H1 (cell line): ENCODE results near the gene C22orf31. TPM values are rescaled to one million over a fixed set of nuclear protein-coding genes. Genes with fewer than 3 reads are reported as not detected.

Experiments
- BRCA1 ChIP-seq: IDR thresholded peaks from 2 replicates; pipeline ENCODE4 v1.6.1; 2012; ENCODE audit warnings: low read depth, low read length, improper control_type of control experiment
- CHD2 ChIP-seq: IDR thresholded peaks from 2 replicates; pipeline ENCODE4 v1.6.1; 2012; ENCODE audit warnings: low read length, improper control_type of control experiment
- FOSL1 ChIP-seq: IDR thresholded peaks from 2 replicates; pipeline ENCODE4 v1.6.1; 2011; ENCODE audit warnings: mild to moderate bottlenecking, low read depth, low read length, moderate library complexity; ENCODE audit not compliant: insufficient read depth
- polyA plus RNA-seq, 7 experiments: library from polyadenylated mRNA; depleted of rRNA in 3 of 7; stranded (reverse) in 5 of 7; unstranded in 2 of 7; fragments of >200 nt in 5 of 7; fragments of 200-250 nt in 2 of 7; gene quantifications; 1 replicate in 5 of 7; 2 replicates in 1 of 7; 4 replicates in 1 of 7; pipeline versions ENCODE4 v1.2.1 to v1.2.3, GENCODE V29; 2011 to 2013; ENCODE audit warnings: missing spikeins in 2 of 7, mixed read lengths in 2 of 7
- total RNA-seq: library from RNA; stranded (reverse); fragmentation: NEBNext Ultra II Directional; extraction: Animal tissue kit (Norgen Biotek cat#: 25700); gene quantifications from 2 replicates; pipeline ENCODE4 v1.2.1, GENCODE V29; 2021
- TF ChIP-seq, protein P1 (sequence below): fragments of 300-600 bp; sonication (generic); IDR thresholded peaks from 2 replicates; pipeline ENCODE4 v1.7.1; 2012; ENCODE audit warnings: low read length, moderate library complexity, mild to moderate bottlenecking, inconsistent platforms; ENCODE audit not compliant: insufficient replicate concordance
- TF ChIP-seq, protein P2 (sequence below): IDR thresholded peaks from 2 replicates; pipeline ENCODE4 v1.6.1; 2011; ENCODE audit warnings: low read length, improper control_type of control experiment

The C22orf31 gene
- total and polyA plus RNA-seq, 2 of the 8 experiments (the other 6 are each of a cell fraction or from before 2014, with no cell fraction given), result not detected

GRCh38 chr22:29041408-29041807 is 20.2 kb downstream of the C22orf31 start (continued):
- TF ChIP-seq, protein P1, sequence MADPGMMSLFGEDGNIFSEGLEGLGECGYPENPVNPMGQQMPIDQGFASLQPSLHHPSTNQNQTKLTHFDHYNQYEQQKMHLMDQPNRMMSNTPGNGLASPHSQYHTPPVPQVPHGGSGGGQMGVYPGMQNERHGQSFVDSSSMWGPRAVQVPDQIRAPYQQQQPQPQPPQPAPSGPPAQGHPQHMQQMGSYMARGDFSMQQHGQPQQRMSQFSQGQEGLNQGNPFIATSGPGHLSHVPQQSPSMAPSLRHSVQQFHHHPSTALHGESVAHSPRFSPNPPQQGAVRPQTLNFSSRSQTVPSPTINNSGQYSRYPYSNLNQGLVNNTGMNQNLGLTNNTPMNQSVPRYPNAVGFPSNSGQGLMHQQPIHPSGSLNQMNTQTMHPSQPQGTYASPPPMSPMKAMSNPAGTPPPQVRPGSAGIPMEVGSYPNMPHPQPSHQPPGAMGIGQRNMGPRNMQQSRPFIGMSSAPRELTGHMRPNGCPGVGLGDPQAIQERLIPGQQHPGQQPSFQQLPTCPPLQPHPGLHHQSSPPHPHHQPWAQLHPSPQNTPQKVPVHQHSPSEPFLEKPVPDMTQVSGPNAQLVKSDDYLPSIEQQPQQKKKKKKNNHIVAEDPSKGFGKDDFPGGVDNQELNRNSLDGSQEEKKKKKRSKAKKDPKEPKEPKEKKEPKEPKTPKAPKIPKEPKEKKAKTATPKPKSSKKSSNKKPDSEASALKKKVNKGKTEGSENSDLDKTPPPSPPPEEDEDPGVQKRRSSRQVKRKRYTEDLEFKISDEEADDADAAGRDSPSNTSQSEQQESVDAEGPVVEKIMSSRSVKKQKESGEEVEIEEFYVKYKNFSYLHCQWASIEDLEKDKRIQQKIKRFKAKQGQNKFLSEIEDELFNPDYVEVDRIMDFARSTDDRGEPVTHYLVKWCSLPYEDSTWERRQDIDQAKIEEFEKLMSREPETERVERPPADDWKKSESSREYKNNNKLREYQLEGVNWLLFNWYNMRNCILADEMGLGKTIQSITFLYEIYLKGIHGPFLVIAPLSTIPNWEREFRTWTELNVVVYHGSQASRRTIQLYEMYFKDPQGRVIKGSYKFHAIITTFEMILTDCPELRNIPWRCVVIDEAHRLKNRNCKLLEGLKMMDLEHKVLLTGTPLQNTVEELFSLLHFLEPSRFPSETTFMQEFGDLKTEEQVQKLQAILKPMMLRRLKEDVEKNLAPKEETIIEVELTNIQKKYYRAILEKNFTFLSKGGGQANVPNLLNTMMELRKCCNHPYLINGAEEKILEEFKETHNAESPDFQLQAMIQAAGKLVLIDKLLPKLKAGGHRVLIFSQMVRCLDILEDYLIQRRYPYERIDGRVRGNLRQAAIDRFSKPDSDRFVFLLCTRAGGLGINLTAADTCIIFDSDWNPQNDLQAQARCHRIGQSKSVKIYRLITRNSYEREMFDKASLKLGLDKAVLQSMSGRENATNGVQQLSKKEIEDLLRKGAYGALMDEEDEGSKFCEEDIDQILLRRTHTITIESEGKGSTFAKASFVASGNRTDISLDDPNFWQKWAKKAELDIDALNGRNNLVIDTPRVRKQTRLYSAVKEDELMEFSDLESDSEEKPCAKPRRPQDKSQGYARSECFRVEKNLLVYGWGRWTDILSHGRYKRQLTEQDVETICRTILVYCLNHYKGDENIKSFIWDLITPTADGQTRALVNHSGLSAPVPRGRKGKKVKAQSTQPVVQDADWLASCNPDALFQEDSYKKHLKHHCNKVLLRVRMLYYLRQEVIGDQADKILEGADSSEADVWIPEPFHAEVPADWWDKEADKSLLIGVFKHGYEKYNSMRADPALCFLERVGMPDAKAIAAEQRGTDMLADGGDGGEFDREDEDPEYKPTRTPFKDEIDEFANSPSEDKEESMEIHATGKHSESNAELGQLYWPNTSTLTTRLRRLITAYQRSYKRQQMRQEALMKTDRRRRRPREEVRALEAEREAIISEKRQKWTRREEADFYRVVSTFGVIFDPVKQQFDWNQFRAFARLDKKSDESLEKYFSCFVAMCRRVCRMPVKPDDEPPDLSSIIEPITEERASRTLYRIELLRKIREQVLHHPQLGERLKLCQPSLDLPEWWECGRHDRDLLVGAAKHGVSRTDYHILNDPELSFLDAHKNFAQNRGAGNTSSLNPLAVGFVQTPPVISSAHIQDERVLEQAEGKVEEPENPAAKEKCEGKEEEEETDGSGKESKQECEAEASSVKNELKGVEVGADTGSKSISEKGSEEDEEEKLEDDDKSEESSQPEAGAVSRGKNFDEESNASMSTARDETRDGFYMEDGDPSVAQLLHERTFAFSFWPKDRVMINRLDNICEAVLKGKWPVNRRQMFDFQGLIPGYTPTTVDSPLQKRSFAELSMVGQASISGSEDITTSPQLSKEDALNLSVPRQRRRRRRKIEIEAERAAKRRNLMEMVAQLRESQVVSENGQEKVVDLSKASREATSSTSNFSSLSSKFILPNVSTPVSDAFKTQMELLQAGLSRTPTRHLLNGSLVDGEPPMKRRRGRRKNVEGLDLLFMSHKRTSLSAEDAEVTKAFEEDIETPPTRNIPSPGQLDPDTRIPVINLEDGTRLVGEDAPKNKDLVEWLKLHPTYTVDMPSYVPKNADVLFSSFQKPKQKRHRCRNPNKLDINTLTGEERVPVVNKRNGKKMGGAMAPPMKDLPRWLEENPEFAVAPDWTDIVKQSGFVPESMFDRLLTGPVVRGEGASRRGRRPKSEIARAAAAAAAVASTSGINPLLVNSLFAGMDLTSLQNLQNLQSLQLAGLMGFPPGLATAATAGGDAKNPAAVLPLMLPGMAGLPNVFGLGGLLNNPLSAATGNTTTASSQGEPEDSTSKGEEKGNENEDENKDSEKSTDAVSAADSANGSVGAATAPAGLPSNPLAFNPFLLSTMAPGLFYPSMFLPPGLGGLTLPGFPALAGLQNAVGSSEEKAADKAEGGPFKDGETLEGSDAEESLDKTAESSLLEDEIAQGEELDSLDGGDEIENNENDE, result no peak
- TF ChIP-seq FOSL1 (no peak), CHD2 (no peak), BRCA1 (no peak)
- TF ChIP-seq, protein P2, sequence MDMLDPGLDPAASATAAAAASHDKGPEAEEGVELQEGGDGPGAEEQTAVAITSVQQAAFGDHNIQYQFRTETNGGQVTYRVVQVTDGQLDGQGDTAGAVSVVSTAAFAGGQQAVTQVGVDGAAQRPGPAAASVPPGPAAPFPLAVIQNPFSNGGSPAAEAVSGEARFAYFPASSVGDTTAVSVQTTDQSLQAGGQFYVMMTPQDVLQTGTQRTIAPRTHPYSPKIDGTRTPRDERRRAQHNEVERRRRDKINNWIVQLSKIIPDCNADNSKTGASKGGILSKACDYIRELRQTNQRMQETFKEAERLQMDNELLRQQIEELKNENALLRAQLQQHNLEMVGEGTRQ, result no peak
